GM12873 (cell line): ENCODE measurements around the gene ZNF138.

ENCODE experiments used
- TF ChIP-seq, protein P1 (sequence below): IDR thresholded peaks from 2 replicates; pipeline ENCODE4 v1.5.1; 2012; ENCODE audit warnings: low read depth, mild to moderate bottlenecking, moderate library complexity, low read length, control low read depth; ENCODE audit not compliant: insufficient read depth; ENCODE audit errors: missing control alignments

ZNF138 gene

GRCh38 chr7:64811767-64812166 lies 17.5 kb downstream of the ZNF138 start:
- TF ChIP-seq, protein P1, sequence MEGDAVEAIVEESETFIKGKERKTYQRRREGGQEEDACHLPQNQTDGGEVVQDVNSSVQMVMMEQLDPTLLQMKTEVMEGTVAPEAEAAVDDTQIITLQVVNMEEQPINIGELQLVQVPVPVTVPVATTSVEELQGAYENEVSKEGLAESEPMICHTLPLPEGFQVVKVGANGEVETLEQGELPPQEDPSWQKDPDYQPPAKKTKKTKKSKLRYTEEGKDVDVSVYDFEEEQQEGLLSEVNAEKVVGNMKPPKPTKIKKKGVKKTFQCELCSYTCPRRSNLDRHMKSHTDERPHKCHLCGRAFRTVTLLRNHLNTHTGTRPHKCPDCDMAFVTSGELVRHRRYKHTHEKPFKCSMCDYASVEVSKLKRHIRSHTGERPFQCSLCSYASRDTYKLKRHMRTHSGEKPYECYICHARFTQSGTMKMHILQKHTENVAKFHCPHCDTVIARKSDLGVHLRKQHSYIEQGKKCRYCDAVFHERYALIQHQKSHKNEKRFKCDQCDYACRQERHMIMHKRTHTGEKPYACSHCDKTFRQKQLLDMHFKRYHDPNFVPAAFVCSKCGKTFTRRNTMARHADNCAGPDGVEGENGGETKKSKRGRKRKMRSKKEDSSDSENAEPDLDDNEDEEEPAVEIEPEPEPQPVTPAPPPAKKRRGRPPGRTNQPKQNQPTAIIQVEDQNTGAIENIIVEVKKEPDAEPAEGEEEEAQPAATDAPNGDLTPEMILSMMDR: no peak

DNA sequence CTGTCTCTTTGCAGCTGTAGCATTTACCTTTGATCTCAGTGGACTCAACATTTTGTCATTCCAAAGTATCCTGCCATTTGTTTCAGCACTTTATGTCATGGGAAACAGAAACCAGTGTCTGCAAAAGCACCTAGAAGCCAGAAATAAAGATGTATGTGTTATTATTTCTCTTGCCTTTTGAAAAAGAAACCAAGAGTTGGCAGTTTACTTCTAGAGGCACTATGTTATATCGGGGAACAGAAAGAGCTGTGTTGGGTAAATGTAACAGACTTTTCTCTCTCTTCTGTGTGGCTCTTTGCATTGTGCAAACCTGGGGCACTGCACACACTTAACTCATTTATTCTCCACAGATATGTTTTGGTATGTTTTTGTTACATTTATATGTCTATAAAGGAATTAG lies 36.7 kb downstream of the ZNF138 start:
- TF ChIP-seq, protein P1: no peak

DNA sequence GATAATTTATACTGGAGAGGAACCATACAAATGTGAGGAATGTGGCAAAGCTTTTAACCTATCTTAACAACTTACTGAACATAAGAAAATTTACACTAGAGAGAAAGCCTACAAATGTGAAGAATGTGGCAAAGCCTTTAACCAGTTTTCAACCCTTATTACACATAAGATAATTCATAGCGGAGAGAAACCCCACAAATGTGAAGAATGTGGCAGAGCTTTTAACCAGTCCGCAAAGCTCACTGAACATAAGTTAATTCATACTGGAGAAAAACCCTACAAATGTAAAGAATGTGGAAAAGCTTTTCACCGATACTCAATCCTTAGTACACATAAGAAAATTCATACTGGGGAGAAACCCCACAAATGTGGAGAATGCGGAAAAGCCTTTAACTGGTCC lies 37.9 kb downstream of the ZNF138 start:
- TF ChIP-seq, protein P1: no peak

DNA sequence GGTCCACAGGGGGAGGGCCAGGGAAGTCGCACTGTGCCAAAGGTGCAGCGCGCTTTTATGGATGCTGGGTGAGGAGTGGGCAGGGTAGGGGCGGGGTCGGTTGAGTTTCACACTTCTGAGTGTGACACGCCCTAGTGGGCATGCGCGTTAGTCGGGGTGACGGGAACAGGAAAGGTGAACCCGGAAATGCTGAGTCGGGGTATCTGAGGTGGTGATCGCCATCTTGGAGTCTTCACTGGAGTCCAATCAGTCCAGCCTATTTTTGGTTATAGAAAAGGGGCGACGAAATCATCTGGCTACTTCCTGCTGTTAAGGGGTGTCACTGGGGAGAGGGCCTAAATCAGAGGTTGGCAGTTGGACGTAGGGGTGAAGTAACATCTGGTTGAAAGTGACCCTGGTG lies 40.8 kb downstream of the ZNF138 start:
- TF ChIP-seq, protein P1: no peak

GRCh38 chr7:64838691-64839090 lies 44.5 kb downstream of the ZNF138 start:
- TF ChIP-seq, protein P1: no peak

- TF ChIP-seq, protein P1: no peak
Observed at GRCh38 chr7:64839910-64840309, 45.7 kb downstream of the ZNF138 start.

GRCh38 chr7:64849250-64849923 lies 55.2 kb downstream of the ZNF138 start:
- TF ChIP-seq, protein P1: no peak
